GM23248 (cell line): Measurements from ENCODE around the gene TBATA.

Experiments
- EZH2 ChIP-seq: fragments of 200-600 bp; sonication (generic); IDR thresholded peaks from 2 replicates; pipeline ENCODE4 v1.6.1; 2018; ENCODE audit warnings: antibody characterized with exemption, mild to moderate bottlenecking; ENCODE audit not compliant: insufficient read depth, poor library complexity, severe bottlenecking
- EZH2phosphoT487 ChIP-seq: fragments of 200-600 bp; sonication (generic); IDR thresholded peaks from 2 replicates; pipeline ENCODE4 v1.6.1; 2018; ENCODE audit warnings: antibody characterized with exemption, moderate library complexity, mild to moderate bottlenecking, low read depth; ENCODE audit not compliant: insufficient read depth

- TF ChIP-seq EZH2phosphoT487 = no peak
- TF ChIP-seq EZH2 = no peak
Measured at GRCh38 chr10:70773965-70774809, 11.0 kb downstream of the TBATA start.
